NCI-H146 (cell line): ENCODE measurements around the gene DCDC1.
A peak's percentile ranks its signal among the peaks of the same experiment; 100 is the strongest.
"Not testable (repeated sequence)": the region's sequence is repeated elsewhere in the genome, so short reads cannot be mapped to it uniquely, and the experiment has no call there.

Experiments used
- DNase-seq: peaks from one replicate; lab custom pipeline; 2025; lab: John Stamatoyannopoulos, UW

Gene DCDC1

DNA sequence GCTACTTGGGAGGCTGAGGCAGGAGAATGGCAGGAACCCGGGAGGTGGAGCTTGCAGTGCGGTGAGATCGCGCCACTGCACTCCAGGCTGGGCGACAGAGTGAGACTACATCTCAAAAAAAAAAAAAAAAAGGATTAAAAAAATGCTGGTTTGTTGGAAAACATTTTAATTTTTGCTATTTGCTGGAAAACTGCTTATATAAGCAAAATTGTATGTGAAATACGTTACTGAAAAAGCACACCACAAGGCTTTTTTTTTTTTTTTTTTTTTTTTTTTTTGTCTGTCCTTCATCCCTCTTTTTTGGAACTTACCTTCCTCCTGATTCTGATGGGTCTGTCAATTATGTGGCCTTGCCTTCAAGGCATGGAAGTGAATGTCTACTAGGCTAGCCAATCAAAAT, 40.8 kb downstream of the DCDC1 start:
- DNase-seq, result no peak

DNA sequence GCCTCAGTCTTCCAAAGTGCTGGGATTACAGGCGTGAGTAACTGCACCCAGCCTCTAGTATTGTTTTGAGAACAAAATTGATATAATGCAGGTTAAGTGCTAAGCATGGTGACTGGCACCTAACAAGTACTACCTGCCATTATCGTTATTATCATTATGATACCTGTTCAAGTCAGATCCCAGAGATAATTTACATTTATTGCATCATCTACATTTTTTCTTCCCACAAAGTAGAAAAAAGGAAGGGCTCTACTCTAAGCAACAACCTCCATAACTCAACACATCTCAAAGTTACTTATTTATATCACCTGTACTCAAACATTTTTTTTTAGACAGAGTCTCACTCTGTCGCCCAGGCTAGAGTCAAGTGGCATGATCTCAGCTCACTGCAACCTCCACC, 42.1 kb downstream of the DCDC1 start:
- DNase-seq, result no peak

DNA sequence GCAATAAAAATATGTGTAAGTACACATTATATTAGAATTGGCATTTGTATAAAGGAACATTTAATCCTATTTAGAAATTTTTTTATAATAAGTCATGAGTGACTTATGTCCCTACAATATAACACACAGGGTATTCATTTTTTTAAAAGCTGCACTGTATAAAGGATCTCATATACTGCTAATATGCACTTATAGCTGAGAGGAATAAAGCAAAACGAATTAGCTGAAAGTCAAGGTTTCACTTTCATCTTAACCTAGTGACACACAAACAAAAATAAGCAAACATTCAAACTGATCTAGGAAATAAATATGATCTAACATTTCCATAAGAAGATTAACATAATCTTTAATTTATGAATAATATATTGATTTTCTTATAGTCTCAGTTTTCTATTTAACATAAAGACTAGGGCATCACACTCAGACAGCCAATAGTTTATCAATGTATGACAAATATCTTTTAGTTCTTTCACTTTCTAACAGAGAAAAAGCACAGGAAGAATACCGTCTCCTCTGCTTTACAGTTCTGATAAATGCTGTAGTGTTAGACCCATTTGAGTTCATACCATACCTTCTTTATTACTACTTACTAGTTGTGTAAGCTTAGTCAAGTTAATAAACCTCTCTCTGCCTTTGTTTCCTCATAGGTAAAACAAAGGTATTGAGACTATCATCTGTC, 42.9 kb downstream of the DCDC1 start:
- DNase-seq, result no peak

DNA sequence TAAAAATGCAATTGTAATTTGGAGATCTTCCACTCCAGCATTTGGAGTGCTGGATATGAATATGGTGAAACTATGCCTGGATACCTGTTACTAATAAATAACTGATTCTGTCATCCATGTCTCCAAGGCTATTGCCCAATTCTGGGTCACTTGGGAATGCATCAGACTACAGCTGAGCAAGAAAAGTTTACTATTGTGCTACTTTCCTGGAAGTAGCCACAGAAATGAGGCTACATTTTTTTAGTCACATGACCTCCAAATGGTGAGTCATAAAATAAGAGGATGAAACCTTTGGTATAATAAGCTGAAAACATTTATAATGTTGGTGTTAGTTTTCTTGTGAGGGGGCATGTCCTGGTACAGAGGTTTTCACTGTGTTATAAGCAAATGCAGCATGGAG, 44.4 kb downstream of the DCDC1 start:
- no peak for DNase-seq

DNA sequence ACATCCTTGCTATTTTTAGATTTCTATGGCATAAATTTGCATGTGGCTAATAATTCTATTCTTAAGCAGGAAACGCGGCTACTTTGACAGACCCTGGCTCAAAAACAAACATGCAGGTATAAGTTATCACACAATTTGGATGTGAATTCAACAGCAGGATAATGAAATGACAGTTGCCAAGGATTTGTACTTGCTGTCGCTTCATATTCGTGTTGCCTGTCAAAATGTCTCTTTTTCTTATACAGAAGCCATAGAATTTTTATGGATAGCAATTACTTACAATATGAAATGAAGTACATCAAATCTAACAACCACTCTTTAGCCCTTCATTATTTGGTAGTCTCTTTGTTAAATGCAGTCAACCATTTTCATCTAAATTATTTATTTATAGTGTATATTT, 46.4 kb downstream of the DCDC1 start:
- no peak for DNase-seq

DNA sequence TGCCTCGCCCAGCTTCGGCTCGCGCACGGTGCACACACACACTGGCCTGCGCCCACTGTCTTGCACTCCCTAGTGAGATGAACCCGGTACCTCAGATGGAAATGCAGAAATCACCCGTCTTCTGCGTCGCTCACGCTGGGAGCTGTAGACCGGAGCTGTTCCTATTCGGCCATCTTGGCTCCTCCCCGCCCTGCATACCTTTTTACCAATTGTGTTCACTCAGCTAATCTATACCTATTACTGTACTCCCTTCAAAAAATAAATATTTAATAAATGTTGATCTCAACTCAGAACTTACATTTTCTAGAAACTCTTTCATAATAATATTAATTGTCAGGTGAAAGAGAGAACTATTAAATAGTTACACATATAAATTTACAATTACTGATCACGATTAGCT, 48.0 kb downstream of the DCDC1 start:
- not testable (repeated sequence) for DNase-seq

DNA sequence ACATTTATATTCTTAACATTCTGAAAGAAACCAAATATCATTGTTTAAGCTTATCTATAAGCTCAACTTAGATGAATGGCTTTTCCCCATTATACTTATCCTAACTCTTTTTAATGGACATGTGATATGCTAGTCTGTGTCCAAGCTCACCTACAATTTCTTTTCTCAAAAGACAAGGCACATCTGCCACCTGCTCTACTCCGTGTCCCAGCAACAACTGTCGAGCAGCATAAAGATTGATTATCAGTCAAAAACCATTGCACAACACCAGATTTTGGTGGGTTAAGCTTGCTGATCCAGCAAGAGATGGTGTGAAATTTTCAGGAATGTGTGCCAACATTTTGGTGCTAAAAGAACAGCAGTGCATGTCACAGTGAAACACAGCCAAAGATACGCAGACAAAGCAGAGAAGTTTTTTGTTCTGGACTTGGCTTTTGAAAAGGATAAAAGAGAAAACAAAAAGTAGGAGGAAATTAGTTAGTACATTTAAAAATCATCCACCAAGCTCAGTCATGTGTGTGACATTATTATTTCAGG, 65.8 kb downstream of the DCDC1 start:
- no peak for DNase-seq

DNA sequence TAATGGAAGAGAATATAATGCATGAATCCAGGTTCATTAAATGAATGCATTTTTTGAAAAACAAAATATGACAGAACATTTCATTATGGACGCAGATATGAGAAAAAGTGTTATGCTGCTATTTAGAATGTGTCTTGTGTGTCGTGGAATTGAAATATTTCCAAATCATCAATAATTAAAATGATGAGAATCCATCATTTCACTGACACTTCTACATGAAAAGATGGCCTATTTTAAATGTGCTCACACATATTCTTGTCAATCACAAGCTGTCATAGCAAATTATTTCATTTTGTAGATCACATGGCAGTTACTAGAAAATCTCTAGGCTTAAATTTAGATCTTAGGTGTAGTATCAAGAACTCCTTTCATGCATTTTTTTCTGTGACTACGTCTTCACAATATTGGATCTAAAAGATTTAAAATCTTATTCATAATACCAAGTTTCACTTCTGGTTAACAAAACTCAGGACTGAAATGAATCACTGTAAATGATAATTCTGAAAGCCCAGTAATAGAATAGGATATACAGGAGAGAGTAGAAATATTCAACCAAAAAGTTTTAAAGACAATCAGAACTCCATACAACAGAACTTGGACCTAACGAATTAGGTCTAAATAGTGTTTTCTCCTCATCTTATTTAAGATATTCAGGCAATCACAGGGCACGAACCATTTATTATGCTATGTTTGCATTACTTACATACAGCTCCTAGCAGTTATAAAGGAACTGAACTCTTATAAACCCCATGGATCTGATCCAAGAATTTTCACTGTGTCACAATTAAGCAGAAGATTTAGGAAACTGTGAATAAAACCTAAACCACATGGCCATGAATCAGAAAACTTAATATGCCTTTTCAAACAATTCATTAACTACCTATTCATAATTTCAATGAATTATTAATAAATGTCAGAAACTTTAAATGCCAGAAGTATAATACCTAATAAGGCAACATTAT, 67.7 kb downstream of the DCDC1 start:
- no peak for DNase-seq

DNA sequence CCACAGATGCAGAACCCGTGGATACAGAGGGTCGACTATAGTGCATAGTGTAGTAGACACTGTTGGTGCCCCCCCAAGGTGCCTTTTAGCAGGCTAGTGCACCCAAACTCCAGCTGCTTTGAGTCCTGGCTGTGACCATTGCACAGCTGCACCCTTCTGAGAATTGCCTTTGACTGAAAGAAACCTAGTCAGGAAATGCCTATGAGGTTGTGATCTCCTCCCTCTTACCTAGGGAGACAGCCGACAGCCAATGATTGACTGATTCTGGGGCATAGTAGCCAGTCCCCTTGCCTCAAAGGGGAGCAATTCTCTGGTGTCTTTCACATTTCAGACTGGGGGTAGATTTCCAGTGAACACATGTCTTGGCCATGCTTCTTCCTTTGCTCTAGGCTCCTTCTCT, 74.2 kb downstream of the DCDC1 start:
- DNase-seq, result no peak

DNA sequence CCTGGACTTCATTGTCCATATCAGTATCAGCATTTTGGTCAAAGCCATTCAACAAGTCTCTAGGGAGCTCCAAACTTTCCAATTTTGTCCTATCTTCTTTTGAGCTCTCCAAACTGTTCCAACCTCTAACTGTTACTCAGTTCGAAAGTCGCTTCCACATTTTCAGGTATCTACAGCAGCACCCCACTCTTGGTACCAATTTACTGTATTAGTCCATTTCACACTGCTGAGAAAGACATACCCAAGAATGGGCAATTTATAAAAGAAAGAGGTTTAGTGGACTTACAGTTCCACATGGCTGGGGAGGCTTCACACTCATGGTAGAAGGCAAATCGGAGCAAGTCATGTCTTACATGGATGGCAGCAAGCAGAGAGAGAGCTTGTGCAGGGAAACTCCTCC, 96.0 kb downstream of the DCDC1 start:
- DNase-seq, result not testable (repeated sequence)

DNA sequence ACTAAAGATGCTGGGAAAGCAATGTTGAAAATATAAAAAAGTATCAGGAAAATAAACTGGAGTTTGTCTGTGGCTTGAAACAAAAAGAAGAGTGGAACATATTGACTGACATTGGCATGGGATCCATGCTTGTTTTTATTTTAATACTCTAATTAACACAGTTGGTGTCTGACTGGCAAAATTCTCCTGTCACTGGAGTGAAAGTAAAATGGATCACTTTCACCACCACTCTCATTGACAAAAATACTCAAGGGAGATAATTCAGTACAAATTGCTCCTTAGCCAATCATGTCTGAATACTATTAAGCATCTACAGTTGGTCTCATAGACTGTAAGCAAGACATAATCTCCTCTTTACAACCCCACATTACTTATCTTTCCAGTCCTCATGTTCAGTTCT, 101.8 kb downstream of the DCDC1 start:
- DNase-seq, result no peak

DNA sequence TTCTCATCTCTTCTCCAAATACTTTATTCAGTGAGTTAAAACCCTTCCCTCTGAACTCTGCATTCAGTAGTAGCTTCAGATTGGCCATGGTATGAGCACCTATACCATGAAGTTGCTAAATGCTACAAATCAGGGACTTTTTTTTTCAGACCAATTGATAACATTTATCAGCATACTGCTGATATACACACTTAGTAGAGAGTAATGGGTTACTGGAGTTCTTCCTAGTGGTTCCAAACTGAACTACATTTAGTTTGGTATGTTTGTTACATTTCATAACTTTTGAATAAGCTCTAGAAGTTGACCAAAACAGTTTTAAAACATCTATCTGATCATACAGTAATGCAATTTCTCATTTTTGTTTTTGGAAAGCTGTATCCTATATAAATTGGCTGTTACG, 104.7 kb downstream of the DCDC1 start:
- DNase-seq, result no peak

DNA sequence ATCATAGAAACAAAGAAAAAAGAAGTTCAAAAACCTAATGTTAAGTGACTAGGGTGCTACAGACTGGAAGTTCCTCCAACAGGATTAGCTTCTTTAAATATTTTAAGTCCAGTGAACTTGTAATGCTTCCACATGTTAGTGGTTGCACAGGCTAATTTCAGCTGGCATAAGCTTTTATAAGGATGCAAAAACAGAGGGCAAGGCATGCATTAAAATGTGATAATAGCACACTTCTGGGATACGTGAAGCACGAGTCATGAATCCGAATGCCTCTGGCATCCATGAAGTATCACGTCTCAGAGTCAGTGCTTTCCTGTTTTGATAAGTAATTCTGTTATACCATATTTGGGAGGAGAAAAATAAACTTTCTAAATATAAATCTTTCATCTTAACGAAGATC, 106.8 kb downstream of the DCDC1 start:
- no peak for DNase-seq

DNA sequence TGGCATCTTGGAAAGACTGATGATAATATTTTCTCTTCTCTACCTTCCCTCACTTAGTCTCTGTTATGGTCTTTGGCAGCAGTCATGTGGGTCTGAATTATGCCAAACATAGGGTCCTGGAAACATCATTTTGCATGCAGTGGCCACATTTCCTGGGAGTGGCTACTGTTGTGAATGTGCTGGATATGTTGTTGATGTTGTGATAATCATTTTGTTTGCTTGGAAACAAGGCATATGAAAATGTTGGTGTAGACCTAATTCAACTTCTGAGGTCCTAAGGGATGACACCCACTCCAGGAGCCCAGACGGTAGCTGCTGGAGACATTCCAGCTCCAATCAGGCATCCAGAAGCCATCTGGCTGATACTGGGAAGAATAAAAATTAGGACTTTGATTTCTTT, 109.7 kb downstream of the DCDC1 start:
- no peak for DNase-seq

DNA sequence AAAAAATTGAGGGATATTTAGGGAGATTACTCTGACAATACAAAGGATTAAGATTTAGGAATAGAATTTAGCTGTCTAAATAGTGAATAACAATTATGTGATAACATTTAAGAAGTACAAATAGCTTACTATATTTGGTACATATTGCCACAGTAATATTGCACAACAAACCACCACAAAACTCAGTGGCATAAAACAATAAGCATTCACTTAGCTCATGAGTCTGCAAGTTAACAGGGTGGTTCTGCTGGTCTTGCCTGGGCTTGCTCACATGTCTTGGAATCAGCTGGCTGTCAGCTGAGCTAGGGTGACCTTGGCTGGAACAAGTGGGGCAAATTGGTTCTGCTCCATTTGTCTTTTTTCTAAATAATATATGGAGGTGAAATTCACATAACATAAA, 115.1 kb downstream of the DCDC1 start:
- DNase-seq, result no peak

DNA sequence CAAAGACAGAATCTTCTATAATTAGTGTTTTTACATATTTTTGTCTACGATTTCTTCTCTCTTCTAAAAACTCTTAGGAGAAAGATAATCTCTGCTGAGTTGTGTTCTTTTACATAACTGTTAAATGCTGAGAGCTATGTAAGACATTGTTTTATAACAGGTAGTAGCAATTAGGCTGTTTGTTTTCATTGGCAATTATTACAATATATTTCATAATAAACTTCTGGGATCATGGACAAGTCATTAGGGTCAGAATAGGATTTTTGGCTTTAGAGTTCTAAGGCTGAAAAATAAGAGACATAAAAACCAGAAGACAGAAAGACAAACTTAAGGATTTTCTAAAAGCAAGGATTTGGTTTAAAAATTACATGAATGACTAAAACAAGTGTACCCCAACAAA, 120.8 kb downstream of the DCDC1 start:
- no peak for DNase-seq

DNA sequence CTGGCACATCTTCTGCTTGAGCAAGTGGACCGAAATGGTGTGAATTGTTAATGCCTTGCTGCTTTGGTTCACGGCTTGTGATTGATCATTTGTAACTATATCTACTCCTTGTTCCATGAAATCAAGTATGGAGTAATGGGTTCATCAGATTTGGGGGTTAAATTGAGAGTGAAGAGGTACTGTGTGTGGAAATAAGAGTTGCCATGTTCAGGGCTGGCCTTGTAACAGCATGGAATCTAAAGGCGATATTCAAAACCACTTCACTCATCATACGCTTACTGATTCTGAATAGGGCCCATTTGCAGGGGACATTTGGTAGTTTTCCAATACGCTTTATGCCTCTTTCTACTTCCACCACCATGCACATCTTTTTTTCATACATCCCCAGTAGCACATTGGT, 122.2 kb downstream of the DCDC1 start:
- no peak for DNase-seq

DNA sequence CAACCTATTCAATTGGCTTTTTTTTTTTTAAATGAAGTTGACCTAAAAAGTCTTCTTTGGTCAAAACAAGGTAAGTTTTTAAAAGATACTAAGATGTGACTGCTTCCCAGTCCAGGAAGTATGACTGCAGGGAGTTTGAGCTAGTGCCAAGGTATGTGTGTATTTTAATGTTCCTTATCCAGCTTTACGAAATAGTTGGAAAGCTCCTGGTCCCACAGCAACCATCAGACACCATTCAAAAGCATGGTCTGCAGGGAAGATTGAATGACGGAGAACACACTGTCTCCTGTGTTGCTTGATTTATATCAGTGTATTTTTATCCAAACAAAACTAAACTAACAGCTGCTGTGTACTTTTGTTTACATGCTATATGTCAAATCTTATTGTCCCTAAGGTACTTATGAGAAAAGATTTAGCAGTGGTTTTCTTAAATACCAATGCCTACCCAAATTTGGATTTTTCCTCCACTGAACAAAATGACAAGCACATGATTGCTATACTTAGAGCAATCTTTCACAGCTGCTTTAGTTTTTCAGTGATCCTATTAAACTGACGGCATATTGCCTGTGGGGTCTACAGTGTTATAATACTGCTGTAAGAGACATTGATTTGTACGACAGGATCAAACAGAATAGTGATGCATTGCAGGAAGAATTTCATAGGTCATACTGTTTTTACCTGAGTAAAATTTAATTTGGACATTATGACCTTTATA, 122.9 kb downstream of the DCDC1 start:
- DNase-seq, result no peak

DNA sequence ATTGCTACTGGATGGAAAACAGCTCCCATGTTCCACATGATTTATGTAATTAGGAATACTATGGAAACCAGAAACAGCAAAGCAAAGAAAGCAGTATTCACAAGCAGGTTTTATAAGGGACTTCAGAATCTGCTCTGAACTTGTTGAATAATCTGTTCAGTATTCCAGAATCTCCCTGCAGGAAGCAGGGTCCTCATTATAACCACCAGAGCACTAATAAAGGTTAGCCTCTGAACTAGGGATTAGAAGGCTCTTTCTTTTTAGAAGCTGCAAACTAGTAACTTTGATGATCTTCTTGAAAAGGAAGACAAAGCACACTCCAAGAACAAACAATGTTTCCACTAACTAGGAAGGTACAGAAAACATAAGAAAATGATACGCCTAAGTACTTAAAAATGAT, 125.8 kb downstream of the DCDC1 start:
- DNase-seq, result no peak

DNA sequence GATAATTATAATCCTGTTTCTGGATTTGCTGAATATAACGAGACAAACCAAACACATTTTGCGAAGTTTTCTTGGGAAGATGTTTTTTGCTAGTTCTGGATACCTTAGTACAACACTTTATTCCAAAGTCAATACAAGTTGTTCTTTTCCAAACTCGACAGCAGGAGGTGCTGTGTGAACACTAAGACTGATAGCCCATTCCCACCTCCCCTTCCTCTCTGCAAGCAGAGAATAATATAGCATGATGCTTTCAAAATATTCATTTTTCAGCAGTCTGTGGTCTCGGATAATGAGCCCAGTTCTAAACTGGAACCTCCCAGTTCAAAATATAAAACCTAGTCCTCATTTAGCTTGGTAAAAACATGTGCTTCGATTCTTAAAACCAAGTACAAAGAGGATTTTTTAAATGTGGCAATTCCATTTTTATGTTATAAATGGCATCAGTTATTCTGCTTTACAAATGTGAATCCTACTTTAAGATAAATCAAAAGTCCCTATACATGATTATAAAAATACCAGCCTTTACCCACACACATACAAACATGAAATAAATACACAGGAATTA, 129.1 kb downstream of the DCDC1 start:
- DNase-seq, result peak; percentile 81

DNA sequence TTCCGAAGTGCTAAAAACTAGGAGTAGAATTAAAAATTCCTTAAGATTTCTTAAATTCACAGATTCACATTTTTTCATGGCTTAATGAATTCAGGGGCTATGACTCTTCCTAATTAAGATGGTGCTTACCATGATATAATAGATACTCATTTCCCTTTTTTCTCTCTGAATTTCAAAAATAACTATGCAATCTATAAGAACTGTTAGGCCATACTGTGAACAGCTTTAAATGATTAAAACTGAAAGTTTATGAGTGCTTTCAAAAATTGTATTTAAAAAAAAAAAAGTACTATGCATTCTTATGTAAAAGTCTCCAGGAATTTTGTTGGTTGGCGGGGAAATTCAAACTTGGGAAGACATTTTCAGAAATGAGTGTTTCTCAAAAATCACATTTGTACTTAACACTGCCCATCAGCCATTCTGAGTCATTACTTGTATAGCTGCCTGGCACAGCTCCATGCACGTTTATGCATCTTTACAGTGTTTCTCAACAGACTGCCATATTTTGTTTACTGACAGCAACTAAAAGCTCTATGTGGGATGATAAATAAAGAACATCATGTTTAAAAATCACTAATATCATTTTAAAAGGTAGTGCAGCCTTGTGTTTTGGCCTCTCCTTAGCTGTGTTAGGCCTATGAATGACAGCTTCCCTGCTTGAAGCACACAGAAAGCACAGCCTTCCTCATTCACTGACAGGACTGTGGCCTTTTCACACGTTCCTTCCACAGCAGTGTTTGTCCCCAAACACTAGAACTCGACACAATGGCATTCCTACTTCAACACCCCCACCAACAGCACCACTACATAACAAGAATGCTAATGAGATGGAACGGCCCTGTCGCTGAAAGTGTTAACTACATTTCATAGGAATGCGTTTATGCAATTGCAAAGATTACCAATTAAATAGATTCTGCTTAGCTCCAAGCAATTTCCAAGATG, 131.4 kb downstream of the DCDC1 start:
- peak; percentile 55 for DNase-seq
